Activated gamma-delta T cell treated with anti-CD3 and anti-CD28 coated beads, Interleukin-2, amount 50 U/mL, for 16 hours (primary cell): ENCODE data around the gene ZNF398.
"Not testable (repeated sequence)": the region's sequence is repeated elsewhere in the genome, so short reads cannot be mapped to it uniquely, and the experiment has no call there.

Source experiments
- DNase-seq: peaks from one replicate; pipeline ENCODE4 v3.0.0-alpha.2; 2020; ENCODE audit warnings: low read depth

ZNF398 gene

GRCh38 chr7:149147072-149147751 lies at the start of gene ZNF398:
Gene ZNF398, plus strand, starts transcription at chr7:149147453. Its CDS starts 290 bp downstream, at chr7:149147743.
- DNase-seq, result peak; percentile 71

- no peak for DNase-seq
These were observed 48.2 kb upstream of the ZNF398 start for GRCh38 chr7:149099058-149099457.

GRCh38 chr7:149100821-149101220 lies 46.4 kb upstream of the ZNF398 start:
- DNase-seq, result no peak

- DNase-seq, result no peak
These were observed 44.6 kb upstream of the ZNF398 start for GRCh38 chr7:149102666-149103065.

GRCh38 chr7:149103424-149103823 lies 43.8 kb upstream of the ZNF398 start:
- DNase-seq, result no peak

GRCh38 chr7:149104214-149104613 lies 43.0 kb upstream of the ZNF398 start:
- no peak for DNase-seq

GRCh38 chr7:149104749-149105148 lies 42.5 kb upstream of the ZNF398 start:
- no peak for DNase-seq

- DNase-seq, result no peak
These were observed 37.3 kb upstream of the ZNF398 start for GRCh38 chr7:149109969-149110368.

- DNase-seq, result no peak
These were observed 21.9 kb upstream of the ZNF398 start for GRCh38 chr7:149125189-149125862.

- peak; percentile 91 for DNase-seq
These were observed 21.2 kb upstream of the ZNF398 start, which contains the start of gene ZNF425 for GRCh38 chr7:149125863-149126661. Gene ZNF425, minus strand, starts transcription at chr7:149126324. Its CDS starts 111 bp downstream, at chr7:149126213.

GRCh38 chr7:149126662-149127266 lies 20.5 kb upstream of the ZNF398 start:
- peak; percentile 47 for DNase-seq

GRCh38 chr7:149130572-149131198 lies 16.6 kb upstream of the ZNF398 start:
- DNase-seq, result no peak

GRCh38 chr7:149133028-149133710 lies 14.1 kb upstream of the ZNF398 start:
- DNase-seq, result no peak

- no peak for DNase-seq
These were observed 11.1 kb upstream of the ZNF398 start for GRCh38 chr7:149136118-149136517.

- DNase-seq, result no peak
These were observed 6.4 kb upstream of the ZNF398 start for GRCh38 chr7:149140831-149141230.

GRCh38 chr7:149141893-149142292 lies 5.4 kb upstream of the ZNF398 start:
- DNase-seq, result no peak

- not testable (repeated sequence) for DNase-seq
These were observed 2.8 kb upstream of the ZNF398 start for GRCh38 chr7:149144436-149144922.

GRCh38 chr7:149145031-149145845 lies 2.0 kb upstream of the ZNF398 start:
- DNase-seq, result no peak

GRCh38 chr7:149147752-149148653 lies 750 bp downstream of the ZNF398 start:
- peak; percentile 51 for DNase-seq
